Central memory CD4-positive, alpha-beta T cell (primary cell): ENCODE measurements around the gene ZBED3.

Experiments
- DNase-seq: peaks from one replicate; pipeline ENCODE4 v3.0.0; 2022

The ZBED3 gene

GRCh38 chr5:77076961-77077828 lies 9.9 kb downstream of the ZBED3 start:
- DNase-seq: peak; percentile 21

GRCh38 chr5:77074745-77075144 lies 12.3 kb downstream of the ZBED3 start:
- DNase-seq: no peak

DNA sequence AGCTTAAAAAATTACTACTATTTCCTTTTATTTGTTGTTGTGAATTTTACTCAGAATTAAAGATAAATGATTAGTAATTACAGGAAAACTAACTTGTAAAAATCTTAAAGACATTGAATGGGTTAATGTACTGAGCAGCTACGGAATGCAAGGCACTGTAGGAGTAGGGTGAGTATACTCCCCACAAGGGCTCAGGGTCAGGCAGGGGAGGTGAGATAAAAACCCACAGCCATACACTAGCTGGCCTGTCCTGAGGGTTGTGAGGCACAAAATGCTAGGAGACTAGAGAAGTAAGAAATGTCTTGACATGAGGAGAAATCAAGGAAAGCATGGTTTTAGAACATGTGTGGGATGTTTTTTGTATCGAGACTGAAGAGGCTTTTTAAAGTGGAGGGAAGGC lies 13.4 kb downstream of the ZBED3 start:
- DNase-seq: no peak

GRCh38 chr5:77066823-77067442 lies 20.2 kb downstream of the ZBED3 start:
- DNase-seq: no peak

DNA sequence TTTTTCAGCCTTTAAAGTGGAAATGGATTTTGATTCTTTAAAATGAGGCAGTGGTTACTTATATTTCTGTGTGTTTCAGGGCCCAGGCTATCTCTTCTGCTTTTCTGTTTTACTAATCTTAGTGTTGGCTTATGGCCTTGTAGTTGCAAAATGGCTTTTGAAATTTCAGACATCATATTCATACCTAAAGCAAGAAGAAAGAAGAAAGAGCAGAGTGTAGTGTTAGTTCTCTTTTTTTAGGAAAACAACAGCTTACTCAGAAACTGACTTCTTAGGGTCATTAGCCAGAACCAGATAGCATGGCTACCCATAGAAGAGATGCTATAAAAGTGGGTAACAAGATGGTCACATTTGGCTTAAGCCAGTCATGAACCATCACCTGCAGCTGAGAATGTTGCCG lies 20.9 kb downstream of the ZBED3 start:
- no peak for DNase-seq

DNA sequence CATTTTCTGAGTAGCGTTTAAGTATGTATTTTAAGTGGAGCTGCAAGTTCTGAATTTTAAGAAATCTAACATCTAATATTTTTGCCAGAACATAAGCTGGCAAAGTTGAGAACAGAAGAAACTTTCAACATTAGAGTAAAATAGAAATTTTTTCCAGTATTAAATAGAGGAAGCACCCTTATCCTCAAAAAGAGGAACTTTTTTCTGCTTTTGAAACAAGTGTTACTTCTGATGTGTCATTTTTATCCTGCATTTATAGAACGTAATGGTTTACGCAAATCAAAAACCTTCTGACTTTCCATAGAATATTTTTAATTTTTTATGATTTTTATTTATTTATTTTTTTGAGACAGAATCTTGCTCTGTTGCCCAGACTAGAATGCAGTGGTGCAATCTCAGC lies 21.8 kb downstream of the ZBED3 start:
- DNase-seq: no peak

- no peak for DNase-seq
These were observed 23.0 kb downstream of the ZBED3 start for GRCh38 chr5:77064040-77064439.

DNA sequence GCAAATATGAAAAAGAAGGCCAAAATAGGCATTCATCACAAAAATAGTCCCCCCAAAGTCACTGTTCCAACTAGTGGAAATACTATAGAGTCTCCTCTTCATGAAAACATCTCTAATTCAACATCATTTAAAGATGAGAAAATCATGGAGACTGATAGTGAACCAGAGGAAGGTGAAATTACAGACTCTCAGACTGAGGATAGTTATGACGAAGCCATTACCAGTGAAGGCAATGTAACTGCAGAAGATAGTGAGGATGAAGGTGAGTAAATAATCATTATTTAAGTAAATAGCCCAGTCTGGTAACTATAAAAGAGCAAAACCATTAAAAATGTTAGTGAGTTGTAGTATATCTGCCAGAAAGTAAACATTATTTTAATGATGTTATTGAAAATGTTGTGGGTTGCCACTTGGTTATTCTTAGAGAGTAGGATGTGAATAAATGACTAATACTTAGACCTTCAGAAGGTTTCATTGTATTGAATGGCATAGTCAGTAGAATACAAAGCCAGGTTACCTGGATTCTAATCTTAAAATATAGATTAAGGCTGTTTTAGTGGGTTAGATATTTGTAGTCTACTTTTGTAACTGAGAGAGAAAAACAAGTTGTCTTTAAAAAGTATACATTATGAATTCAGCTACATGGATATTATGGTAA lies 40.5 kb downstream of the ZBED3 start:
- no peak for DNase-seq

GRCh38 chr5:77035950-77036349 lies 51.1 kb downstream of the ZBED3 start:
- no peak for DNase-seq

GRCh38 chr5:77033338-77033737 lies 53.7 kb downstream of the ZBED3 start:
- no peak for DNase-seq

GRCh38 chr5:77032635-77033034 lies 54.5 kb downstream of the ZBED3 start:
- DNase-seq: no peak

DNA sequence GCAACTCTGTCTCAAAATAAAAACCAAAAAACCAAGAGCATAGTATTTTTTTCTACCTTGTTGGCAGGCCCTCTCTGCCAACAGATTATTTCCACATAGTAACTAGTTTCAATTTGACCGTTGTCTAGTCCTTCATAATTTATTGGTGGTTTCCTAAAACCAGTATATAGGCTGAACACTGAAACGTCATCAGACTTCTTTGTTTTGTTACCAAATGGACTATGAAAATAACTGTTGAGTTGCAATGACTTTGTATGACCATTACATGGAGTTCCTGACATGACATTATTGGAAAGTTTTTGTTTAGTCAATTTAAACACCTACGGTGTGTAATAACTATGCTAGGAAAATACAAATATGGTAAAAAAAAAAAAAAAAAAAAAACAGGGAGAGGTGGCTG lies 55.2 kb downstream of the ZBED3 start:
- DNase-seq: no peak

- DNase-seq: peak; percentile 91
These were observed 56.7 kb downstream of the ZBED3 start, which contains the start of gene AGGF1 for GRCh38 chr5:77030097-77031071. Gene AGGF1, plus strand, starts transcription at chr5:77030404. Its CDS starts 363 bp downstream, at chr5:77030767.

DNA sequence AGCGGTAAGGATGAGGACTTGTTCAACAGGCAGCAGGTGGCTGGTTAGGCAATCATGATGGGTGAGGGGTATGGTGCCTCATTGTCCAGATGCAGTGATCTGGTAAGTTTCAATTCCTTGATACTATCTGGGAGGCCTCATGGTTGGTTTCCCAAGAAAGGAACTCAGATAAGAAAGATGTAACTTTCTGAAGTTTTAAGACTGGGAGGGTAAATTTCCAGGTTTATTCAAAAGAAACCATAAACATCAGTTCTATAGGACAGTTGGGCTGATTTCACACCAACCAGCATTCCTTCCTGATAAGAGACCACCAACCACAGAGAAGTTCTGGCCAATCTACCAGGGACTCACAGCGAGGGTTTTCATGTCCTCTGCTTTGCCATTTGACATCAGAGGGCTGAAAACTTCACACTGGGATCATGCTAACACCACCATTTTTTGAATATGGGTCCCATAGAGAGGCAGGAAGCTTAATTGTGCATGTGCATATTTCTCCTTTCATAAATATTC lies 57.7 kb downstream of the ZBED3 start:
- no peak for DNase-seq

- DNase-seq: no peak
These were observed 58.3 kb downstream of the ZBED3 start for GRCh38 chr5:77028631-77029375.

GRCh38 chr5:77024490-77024889 lies 62.6 kb downstream of the ZBED3 start:
- DNase-seq: no peak

DNA sequence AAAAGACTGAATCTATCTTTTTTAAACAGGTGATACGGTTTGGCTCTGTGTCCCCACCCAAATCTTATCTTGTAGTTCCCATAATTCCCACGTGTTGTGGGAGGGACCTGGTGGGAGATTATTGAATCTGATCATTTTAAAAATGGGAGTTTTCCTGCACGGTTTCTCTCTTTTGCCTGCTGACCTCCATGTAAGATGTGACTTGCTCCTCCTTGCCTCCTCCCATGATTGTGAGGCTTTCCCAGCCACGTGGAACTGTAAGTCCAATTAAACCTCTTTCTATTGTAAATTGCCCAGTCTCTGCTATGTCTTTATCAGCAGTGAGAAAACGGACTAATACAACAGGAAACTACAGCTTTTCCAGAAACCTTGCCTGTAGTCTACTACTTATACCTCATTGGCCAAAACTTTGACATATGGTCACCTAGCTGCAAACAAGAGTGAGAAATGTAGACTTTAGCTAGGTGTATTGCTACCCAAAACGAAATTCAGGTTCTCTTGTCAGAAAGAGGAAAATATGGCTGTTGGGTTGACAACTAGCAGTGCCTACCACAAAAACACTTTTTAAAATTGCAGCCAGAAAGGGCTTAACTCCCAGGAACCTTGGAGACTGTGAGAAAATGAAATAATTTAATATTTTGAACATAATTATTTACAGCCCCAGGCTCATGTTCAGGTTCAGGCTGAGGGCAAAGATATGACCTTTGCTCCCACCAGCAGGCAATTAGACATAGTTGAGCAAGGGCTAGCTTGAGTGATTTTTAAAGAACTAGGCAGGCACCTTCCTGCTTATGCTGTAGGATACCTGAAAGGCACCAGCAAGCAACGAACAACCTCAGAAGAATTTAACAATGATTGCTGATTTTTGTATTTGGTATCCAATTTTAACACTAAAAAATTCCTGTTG lies 64.3 kb downstream of the ZBED3 start:
- DNase-seq: no peak
